Stimulated activated CD8-positive, alpha-beta memory T cell treated with anti-CD3 and anti-CD28 coated beads, Interleukin-12 subunit alpha, Interleukin-12 subunit beta, amount 100 ng/mL, for 4 hours (primary cell): ENCODE measurements around the gene SUB1.
"Not testable (repeated sequence)": the region's sequence is repeated elsewhere in the genome, so short reads cannot be mapped to it uniquely, and the experiment has no call there.

Source experiments
- DNase-seq: peaks from one replicate; pipeline ENCODE4 v3.0.0-alpha.2; 2020; ENCODE audit warnings: low read depth

The SUB1 gene

DNA sequence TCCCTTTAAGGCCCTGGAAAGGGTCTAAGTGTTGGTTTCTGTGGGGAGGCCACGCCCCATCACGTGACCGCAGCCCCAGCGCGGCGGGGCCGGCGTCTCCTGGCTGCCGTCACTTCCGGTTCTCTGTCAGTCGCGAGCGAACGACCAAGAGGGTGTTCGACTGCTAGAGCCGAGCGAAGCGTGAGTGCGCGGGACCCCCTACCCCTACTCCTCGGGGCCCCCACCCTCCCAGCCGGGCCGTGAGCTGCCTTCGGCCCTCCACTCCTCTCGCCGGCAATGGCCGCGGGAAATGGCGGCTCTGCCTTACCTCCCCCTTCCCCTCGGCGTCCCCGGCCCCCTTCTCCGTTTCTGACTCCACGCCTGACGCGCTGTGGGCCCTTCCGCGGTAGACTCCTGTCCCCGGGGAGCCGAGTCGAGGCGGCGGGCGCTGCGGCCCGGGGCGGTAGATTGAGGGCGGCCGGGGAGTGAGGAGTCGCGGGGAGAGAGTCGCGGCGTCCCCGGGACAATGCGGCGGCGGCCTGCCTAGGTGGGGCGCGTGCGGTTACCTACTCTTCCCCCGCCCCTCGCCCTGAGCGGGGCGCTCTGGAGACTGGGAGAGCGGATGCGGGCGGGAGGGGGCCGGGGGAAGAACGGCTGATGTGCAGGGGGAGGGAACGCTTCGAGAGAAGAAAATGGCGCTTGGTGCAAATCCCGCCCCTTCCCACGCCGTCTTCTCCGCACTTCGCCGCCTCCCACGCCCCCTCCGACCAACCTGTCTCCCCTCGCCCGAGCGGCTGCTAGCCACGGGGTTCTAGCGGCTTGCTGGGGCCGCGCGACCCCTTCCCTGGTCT, at the start of gene SUB1:
TSS of gene SUB1 (plus strand) at position 112 of the 830 bp plus-strand sequence. CDS start 2,956 bp downstream, outside the sequence.
- peak; percentile 89 for DNase-seq

DNA sequence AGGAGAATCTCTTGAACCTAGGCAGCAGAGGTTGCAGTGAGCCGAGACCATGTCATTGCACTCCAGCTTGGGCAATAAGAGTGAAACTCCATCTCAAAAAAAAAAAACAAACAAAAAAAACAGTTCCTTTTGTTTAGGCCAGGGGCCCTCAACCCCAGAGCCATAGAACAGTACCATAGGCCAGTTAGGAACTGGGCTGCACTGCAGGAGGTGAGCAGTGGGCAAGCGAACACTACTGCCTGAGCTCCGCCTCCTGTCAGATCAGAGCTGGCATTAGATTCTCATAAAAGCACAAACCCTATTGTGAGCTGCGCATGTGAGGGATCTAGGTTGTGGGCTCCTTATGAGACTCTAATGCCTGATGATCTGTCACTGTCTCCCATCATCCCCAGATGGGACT, 49.1 kb upstream of the SUB1 start:
- DNase-seq = no peak

DNA sequence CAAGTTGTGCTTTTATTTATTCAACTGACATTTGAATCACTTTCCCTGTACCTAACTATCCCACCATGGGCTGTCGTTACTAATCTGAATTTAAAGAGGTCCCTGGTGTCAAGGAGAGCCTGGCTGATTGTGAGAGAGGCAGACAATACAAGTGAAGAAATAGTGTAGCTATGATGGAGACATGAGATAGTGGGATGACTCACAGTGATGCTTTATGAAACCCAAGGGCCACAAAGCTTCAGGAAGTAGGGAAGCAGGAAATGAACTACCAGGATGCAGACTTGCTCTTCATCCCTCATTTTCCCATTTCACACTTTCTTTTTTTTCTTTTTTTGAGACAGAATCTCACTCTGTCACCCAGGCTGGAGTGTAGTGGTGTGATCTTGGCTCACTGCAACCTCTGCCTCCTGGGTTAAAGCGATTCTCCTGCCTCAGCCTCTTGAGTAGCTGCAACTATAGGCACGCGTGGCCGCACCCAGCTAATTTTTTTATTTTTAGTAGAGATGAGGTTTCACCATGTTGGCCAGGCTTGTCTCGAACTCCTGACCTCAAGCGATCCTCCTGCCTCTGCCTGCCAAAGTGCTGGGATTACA, 47.8 kb upstream of the SUB1 start:
- not testable (repeated sequence) for DNase-seq

DNA sequence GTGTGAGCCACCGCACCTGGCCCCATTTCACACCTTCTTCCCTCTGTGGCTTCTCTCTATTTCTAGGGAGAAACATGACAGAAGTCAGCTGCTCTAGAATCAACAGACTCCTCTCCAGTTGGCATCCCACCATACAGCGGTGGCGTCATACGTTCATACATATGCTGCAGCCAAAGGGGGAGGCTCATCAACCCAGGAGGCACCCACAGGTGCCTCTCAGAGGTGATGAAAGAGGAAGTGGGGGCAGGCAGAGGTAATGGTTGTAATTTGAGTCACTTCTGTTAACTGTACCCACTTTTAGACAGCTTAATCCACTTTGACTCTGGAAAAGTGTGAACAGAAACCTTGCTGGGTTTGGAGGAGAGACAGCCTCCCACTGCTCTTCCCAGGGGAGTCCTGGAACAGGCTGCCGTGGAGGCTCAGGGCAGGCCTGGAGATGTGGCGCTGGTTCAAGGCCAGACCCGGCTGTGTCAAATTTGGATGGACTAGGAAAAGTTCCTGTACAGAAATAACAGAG, 47.3 kb upstream of the SUB1 start:
- peak; percentile 15 for DNase-seq

DNA sequence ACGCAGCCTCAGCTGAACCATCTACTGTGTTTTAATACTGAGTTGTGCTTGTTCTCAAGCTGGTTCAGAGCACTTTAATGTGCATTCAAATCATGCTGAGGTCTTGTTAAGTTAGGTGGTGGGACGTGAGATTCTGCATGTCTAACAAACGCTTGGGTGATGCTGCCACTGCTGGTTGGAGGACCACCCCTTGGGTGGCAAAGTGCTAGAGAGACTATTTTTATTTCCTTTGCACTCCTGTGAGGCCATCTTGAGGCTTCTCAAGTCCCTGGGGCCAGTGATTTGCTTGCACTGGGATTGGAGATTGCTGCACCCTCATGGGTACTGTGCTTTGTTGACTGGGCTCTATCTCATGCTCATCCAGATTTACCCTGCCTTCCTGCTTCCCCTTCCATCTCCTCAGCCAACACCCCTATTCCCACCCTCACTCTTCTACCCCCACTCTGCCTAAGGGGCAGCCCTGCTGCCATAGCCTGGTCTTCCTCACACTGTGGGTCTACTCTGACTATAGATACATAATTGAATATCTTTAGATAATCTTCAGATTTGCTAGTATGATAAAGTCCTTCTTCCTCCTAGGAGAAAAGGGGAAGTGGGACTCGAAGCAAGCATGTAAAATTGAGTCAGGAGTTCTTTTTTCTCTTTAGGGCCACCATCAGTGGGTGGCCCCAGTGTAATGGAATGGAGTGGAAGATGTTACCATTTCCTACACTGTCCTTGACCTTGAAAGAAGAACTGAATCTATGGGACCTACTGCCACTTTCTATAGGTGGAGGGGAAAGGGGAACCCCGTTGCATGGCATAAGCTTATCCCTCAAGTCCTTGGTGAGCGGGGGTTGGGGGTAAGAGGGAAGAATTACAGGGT, 45.1 kb upstream of the SUB1 start:
- no peak for DNase-seq

DNA sequence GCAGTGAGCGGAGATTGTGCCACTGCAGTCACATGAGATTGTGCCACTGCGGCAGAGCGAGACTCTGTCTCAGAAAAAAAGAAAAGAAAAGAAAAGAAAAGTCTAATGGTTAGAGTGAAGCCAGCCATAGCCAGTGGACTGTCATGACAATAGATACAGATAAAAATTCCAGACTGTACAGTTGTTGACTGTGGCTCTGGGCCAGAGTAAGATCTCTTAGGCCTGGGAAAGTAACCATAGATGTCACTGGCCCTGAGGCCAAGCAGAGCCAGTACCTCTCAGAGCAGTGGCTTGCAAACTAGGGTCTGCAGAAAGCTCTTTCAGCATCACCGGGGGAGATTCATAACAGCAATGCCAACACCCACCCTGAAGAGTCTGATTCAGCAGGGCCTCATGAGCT, 44.1 kb upstream of the SUB1 start:
- no peak for DNase-seq

DNA sequence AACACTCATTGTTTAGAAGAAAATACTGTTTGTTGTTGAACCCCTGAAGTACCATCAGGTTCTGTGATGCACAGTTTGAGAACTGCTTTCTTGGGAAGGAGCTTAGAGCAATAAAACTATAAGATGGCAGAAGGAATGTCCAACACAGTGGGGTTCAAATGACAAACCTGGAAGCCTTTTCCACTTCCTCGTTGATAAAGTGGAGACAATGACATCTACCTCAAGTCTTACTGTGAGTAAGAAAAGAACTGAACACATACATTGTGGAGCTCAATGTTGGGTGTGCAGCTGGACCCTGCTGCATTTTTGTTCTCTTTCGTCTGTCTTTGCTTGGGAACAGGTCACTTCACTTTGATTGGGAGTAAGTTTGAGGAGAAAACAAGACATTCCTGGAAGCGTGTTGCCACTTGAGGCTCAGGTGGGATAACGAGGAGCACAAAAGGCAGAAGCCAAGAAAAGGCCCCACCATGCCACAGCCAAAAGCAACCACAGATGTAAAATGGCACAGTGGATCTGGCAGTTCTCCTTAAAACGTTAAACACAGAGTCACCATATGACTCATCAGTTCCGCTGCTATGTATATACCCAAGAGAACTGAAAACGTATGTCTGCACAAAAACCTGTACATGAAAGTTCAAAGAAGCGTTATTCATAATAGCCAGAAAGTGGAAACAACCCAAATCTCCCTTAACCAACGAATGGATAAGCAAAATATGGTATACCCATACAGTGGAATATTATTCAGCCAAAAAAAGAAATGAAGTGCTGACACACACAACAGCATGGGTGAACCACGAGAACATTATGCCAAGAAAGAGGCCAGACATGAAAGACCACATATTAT, 42.9 kb upstream of the SUB1 start:
- no peak for DNase-seq

DNA sequence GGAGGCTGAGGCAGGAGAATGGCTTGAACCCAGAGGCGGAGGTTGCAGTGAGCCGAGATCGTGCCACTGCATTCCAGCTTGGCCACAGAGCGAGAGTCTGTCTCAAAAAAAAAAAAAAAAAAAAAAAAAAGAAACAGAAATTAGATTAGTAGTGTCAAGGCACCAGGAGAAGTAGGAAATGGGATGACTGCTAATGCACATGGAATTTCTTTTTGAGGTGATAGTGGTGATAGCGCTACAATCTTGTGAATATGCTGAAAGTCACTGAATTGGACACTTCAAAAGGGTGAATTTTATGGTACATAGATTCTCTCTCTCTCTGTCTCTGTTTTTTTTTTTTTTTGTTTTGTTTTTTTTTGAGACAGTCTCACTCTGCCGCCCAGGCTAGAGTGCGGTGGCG, 42.1 kb upstream of the SUB1 start:
- DNase-seq = no peak

DNA sequence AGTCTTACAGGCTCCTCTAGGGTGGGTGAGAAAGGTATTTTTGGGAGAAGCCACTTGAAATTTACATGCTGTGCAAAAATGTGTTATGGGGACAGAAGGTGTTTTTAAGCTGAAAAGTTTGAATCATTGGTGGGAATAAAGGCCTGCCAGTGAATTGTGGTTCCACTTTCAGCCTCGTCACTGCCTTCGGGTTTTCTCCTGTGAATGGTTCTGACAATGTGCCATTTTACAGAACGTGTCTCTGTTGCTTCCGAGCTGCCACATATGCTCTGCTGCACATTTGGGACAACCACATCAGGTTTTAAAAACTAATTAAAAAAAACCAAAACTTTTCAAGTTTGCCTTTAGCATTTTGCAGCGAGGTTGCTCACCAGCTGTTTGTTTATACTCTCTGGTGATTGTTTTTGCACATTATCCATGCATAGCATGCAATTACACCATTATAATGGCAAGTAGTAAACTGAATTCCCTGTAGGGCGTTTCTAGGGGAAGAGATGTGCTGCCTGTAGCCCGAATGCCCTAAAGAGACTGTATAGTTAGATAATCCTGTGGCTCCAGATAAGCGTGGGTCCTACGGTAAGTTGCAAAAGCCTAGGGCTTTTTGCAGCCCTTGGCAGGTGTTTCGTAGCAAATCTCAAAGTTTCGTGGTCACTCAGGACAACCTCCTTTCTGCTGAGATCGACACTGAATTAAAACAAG, 40.1 kb upstream of the SUB1 start:
- DNase-seq = no peak

DNA sequence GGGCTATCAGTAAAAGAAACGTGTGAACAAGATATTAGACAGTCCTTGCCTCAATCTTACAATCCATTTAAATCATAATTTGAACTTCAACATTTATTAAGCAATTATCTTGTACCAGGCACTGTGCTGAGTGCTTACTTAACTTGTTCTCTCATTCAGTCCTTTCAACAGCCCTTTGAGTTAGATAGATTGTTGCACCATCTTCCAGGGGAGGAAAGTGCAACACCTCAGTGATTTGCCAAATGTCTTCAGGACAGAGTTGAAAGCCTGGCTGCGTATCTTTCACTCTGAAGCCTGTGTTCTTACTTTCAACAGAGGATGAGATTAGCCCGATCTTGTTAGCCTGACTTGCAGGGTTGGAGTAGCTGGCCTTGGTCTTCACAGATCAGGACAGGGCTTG, 34.2 kb upstream of the SUB1 start:
- DNase-seq = no peak

DNA sequence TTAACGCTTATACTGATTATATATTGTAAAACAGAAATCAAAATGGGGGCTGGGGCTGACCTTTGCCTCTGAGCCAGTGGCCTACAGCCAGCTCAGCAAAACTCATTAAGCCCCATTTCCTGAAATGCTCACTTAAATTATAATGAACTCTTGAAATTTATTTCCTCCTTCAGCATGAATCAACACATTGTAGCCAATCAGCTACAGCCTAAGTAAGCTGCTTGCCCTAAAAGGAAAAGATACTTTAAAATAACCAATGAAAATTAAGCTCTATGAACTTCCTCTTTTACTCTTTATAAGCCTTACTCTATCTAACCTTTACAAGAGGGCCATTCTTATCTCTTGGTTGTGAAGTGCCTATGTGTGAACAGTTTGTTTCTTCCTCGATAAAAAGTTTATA, 33.5 kb upstream of the SUB1 start:
- no peak for DNase-seq

DNA sequence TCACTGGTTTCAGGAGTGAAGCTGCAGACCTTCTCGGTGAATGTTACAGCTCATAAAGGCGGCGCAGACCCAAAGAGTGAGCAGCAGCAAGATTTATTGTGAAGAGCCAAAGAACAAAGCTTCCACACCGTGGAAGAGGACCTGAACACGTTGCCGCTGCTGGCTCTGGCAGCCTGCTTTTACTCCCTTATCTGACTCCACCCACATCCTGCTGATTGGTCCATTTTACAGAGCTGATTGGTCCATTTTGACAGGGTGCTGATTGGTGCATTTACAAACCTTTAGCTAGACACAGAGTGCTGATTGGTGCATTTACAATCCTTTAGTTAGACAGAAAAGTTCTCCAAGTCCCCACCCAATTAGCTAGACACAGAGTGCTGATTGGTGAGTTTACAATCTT, 32.9 kb upstream of the SUB1 start:
- not testable (repeated sequence) for DNase-seq

DNA sequence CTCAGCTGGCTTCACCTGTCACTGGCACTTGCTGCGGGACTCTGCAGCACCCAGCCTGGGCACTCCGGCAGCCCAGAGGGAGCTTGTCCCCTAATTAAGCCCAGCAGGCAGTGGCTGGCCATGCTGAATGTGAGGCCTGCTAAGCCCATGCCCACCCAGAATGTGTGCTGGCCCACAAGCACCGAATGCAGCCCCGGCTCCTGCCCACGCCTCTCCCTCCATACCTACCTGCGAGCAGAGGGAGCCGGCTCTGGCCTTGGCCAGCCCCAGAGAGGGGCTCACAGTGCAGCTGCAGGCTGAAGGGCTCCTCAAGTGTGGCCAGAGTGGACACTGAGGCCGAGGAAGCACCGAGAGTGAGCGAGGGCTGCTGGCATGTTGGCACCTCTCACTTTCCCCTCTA, 32.4 kb upstream of the SUB1 start:
- no peak for DNase-seq

DNA sequence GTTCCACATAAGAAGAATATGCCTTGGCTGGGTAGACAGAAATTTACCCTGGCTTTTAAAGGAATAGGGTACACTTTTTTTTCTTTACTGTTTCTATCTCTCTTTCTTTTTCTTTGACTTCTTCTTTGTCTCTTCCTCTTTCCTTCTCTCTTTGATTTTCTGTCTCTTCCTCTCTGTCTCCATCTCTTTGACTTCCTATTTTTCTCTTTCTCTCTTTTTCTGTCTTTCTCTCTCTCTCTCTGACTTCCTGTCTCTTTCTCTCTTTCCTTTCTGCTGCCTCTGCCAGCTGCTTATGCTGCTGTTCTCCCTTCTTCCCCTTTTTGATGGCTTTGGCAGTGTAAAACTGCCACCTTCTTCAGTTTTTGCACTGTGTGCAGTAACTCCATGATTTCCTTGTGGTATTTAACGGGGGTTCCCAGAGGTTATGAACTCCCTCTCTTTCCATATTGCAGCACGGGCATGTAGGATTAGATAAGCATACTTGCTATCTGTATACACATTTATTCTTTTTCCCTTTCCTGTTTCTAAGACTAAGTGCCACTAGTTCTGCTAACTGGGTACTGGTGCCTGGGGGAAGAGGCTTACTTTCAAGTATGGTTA, 31.1 kb upstream of the SUB1 start:
- not testable (repeated sequence) for DNase-seq

DNA sequence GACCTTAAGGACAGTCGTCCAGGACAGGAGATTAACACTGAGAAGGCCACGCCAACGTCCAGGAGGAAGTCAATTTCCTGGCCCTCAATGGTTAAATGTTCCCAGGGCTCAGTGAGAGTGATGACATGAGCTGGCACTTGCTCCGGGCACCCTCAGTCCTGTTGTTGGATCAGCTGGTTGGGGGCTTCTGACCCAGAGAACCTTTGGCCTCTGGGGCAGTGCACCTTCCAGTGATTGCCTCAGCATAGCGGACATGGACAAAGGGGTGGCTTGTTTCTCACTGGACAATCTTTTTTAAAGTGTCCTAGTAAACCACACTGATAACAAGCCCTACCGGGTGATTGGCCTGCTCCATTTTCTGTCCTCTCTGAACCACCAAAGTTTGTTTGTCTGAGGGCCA, 28.8 kb upstream of the SUB1 start:
- DNase-seq = not testable (repeated sequence)

DNA sequence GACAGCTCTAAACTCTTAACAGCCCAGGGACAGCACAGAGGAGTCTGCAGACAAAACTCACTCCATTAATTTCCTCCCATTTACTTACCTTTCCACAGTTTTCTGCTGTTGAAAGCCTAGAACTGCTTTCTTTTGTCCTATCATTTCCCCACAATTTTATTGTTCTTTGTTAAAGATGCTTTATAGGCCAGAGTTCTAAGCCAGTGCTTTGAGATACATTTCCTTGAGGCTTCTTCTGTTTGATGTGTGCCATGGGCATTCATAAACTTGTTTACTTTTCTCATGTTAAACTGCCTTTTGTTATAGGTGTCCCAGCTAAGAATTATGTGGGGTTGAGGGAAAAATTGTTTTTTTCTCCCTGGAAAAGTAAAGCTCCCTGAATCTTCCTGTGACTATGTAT, 25.9 kb upstream of the SUB1 start:
- no peak for DNase-seq

DNA sequence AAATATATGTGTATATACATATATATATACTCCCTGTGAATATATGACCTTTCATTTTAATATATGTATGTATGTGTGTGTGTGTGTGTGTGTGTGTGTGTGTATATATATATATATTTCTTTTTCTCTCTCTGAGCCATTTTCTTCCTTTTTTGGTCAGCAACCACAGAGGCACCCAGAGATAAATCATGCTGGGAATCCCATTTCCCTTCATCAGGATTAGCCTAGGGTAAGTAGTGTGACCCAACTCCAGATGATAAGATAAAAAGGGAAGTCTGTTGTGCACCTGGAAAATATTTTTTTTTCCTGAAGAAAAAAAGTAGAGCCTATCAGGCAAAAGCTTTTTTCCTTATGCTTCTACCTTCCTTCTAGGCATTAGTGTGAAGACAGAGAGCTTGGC, 25.4 kb upstream of the SUB1 start:
- no peak for DNase-seq

DNA sequence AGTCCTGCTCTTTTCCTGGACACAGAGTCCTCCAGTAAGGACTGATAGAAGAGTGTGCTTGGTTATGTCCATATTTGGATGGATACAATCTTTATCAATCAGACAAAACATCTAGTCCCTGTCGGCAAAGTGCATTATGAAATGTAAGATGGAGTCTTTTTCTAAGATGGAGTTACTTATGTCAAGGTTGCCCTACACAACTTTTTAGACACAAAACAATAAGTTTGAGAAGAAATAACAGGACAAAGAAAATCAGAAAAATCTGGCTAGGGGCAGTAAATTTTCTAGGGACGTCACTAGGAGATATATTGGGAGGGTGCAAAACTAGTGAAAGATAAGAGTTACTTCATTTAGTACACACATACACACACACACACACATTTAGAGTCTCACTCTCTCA, 23.3 kb upstream of the SUB1 start:
- DNase-seq = no peak

DNA sequence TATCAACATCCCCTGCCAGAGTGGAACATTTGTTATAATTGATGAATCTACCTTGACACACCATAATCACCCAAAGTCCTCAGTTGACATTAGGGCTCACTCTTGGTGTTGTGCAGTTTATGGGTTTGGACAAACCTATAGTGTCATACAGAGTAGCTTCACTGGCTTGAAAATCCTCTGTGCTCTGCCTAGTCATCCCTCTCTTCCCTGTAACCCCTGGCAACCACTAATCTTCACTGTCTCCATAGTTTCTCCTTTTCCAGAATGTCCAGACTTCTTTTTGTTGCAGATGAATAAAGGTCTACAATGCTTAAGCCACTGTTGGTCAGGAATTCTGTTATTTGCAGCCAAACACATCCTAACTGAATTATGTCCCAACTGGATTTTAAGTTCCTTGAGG, 22.5 kb upstream of the SUB1 start:
- no peak for DNase-seq

DNA sequence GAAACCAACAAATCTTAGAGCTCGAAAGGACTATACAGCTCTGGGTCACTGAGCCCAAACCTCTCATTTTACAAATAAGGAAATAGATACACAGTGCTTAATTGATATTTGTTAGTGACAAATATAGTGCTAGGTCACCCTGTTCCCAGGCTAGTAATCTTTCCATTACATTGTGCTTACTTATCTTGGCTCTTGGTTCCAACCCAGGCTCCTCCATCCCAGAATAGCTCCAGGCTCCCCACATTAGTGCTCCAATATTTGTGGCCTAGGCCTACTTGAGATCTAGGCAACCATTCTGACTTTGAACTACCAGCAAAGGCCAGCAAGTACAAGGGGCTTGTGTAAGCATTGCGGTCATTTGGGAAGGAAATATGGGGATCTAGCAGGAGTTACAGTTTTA, 21.7 kb upstream of the SUB1 start:
- no peak for DNase-seq

DNA sequence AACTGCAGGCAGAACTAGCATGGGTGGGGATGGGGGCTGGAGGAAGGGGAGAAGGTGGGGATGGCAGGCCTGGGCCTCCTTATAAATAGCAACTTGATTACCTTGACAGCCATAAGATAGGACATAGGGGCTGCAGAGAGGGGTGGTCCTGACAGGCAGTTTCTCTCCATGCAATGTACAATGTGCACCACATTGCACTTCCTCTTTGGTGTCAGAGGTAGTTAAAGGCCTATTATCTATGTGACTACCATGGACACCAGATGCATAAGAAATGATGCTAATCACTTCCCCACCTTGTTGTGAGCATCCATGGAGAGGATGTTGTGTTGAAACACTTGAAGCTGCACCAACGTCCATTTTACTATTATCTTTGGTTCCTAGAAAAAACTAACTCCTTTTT, 20.2 kb upstream of the SUB1 start:
- DNase-seq = no peak
